Right lobe of liver (tissue), 4 donors: Measurements from ENCODE around the gene DOC2A.

Experiments
- CTCF ChIP-seq, 4 donors: fragments of 200-600 bp in 3 of 4; fragments of 450-650 bp in 1 of 4; IDR thresholded peaks; one replicate each; pipeline versions ENCODE4 v1.5.1 to v1.8.0; 2016 to 2022; ENCODE audit warnings: antibody characterized with exemption in 4 of 4, mild to moderate bottlenecking in 2 of 4
- POLR2A ChIP-seq: fragments of 450-650 bp; IDR thresholded peaks from one replicate; pipeline ENCODE4 v1.6.1; 2017; ENCODE audit warnings: antibody characterized with exemption, mild to moderate bottlenecking
- donor health status: DM: no; HTN: no; CAD: no.
- donor health status: DM: no; HTN: no; CAD: no.
- donor health status: DM: no; HTN: yes; CAD: no.

GRCh38 chr16:29975134-29975538, 35.7 kb downstream of the DOC2A start:
- TF ChIP-seq CTCF (IDR thresholded peaks at IDR 0.05) (no peak), POLR2A (no peak)
